CD4-positive, alpha-beta T cell treated with Interleukin-1 beta for 1 hour (primary cell): ENCODE measurements around the gene ADCY3.
A peak's percentile ranks its signal among the peaks of the same experiment; 100 is the strongest.

Source experiments
- DNase-seq, 2 donors: peaks; one replicate each; pipeline ENCODE4 v3.0.0-alpha.2; 2020 to 2022

The ADCY3 gene

DNA sequence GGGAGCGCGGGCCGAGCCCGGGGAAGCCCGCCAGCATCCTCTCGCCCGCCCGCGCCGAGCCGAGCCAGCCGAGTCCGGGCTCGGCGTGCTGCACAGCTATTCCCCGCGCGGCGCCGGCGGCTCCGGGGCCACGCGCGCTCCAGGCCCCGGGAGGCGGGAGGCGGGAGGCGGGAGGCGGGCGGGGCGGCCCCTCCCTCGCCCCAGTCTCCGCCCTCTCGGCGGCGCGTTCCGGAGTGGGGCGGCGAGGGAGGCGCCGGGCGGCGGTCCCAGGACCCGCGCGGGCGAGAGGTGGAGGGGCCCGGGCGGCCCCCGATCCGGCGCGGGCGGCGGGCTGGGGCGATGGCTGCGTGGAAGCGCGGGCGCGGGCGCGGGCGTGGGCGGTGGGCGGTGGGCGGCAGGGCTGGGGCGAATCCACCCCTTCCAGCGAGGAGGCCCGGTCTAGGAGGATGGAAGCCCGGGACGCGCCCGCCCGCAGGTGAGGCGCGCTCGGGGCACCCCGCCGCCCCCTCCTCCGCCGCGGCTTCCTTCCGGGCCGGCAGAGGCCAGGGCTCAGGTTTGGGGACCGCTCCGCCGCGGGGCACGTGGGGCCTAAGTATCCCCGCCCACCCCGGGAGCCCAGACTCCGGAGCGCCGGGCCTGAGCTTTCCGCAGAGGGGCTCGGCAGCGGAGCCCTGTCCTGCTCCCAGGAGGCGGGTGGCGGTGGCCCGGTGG is at the start of gene ADCY3:
TSS of gene ADCY3 (minus strand) at position 140 of the 711 bp plus-strand sequence. CDS start 1,250 bp downstream, outside the sequence.
- DNase-seq: peak; percentile 59 to 71

DNA sequence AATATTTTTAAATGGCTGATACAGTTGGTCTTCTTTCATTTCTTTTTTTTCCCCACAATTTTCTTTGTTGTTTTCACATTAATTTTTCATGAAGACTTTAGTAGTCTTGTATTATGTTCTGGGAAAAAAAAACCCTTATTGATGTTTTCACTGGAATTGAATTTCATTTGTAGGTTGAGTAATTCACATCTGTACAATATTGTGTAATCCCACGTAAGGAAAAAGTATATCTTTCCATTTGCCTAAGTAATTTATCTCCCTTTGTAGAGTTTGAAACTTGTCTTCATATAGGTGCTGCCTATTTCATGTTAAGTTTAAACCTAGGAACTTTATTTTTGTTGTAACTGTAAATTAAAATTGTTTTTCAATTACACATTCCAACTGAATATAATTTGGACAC is 49.7 kb upstream of the ADCY3 start:
- DNase-seq: no peak

DNA sequence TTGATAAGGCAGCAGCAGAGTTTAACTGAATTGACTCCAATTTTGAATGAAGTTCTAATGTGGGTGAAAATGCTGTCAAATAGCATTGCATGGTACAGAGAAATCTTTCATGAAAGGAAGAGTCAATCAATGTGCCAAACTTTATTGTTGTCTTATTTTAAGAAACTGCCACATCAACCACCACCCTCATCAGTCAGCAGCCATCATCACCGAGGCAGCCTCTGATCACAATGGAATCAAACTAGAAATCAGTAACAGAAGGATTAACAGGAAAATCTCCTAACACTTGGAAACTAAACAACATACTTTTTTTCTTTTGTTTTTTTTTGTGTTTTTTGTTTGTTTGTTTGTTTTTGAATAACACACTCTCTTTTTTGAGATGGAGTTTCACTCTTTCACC is 41.9 kb upstream of the ADCY3 start:
- no peak for DNase-seq

GRCh38 chr2:24959761-24960160 is 39.7 kb upstream of the ADCY3 start:
- no peak for DNase-seq

GRCh38 chr2:24958411-24958935 is 38.4 kb upstream of the ADCY3 start:
- DNase-seq: no peak

DNA sequence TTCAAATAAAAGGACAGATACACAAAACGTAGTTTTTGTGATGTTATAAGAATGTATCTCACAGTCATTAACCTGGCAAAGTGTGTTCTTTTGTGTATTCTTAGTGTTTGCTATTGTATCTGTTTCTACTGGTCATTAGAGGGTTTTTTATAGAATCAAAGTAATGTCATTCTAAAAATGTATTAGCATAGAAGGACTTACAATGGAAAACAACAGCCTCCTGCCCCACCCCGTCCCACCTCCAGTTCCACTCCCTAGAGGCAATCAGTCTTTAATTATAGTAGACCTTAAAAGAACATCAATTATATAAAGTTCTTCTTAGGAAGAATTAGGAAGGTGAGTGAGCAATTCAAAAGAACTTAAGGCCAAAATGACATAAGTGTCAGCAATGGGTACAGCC is 37.9 kb upstream of the ADCY3 start:
- no peak for DNase-seq

GRCh38 chr2:24957221-24957620 is 37.2 kb upstream of the ADCY3 start:
- no peak for DNase-seq

GRCh38 chr2:24955921-24956320 is 35.9 kb upstream of the ADCY3 start:
- no peak for DNase-seq

DNA sequence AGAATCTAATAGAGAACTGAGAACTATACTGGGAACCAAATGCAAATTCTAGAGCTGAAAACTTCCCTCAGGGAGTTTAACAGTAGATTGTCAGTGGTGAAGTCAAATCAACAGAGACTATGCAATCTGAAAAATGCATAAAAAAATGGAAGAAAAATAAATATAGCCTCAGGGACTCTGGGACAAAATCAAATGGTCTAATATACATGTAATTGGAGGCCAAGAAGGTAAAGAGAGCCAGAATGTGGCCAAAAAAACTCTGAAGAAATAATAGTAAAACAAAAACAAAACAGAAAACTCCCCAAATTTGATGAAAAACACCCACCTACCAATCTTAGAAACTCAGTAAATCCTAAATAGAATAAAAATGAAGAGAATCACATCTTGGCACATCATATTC is 35.2 kb upstream of the ADCY3 start:
- DNase-seq: no peak

GRCh38 chr2:24950102-24950501 is 30.1 kb upstream of the ADCY3 start:
- no peak for DNase-seq

DNA sequence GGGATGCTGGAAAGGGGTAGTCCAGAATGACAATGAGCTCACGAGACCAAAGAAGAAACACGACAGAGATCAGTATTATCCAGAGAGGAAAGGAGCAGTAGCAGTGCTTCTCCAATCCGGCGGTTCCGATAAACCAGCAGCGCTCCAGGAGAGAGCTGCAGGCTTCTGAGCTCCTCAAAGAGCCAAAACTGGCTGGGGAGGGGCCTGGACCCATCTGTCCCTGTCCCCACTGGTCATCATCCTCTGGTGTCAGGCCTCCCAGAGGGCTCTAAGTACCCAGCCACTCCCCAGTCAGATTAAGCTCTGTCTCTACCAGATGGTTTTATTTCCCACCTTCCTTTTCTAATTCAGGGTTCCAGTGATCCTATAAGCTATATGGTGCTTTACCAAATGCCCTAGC is 28.5 kb upstream of the ADCY3 start:
- no peak for DNase-seq

GRCh38 chr2:24947561-24948157 is 27.6 kb upstream of the ADCY3 start:
- DNase-seq: no peak

- DNase-seq: no peak
Measured at GRCh38 chr2:24945907-24946306, 25.9 kb upstream of the ADCY3 start.

- DNase-seq: no peak
Measured at GRCh38 chr2:24943427-24944053, 23.5 kb upstream of the ADCY3 start.

- no peak for DNase-seq
Measured at GRCh38 chr2:24939353-24939752, 19.3 kb upstream of the ADCY3 start.

DNA sequence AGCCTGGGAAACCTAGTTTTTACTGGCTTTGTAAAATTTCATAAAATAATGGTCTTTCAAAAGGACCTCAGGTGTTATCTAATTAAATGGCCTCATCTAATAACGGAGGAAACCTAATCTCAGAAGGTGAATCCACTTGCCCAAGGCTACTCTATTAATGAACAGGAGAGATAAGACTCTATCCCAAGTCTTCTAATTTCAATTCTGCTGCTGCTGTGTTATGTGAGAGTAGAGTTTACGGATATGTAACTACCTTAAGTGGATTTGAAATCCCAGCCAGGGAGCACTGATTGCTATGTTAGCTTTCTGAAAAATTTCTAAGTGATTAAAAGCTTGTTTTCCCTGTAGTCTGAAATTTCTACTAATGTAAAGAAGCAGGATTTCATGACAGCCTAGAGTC is 17.2 kb upstream of the ADCY3 start:
- no peak for DNase-seq

- no peak for DNase-seq
Measured at GRCh38 chr2:24935145-24935544, 15.1 kb upstream of the ADCY3 start.

DNA sequence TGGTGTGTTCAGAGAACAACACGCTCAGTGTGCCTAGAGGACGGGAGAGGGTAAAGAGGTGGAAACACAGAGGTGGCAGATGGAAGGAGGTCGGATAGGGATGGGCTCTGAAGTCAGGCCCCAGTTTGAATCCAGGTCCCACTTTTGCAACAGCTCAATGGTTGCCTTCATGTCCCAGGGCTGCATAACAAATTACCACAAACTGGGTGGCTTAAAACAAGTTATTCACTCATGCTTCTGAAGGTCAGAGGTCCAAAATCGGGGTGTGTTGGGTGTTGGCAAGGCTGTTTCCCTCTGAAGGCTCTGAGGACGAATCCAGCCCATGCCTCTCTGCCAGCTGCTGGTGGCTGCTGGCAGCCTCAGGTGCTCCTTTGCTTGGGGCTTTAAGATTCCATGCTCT is 12.7 kb upstream of the ADCY3 start:
- DNase-seq: no peak

- no peak for DNase-seq
Measured at GRCh38 chr2:24930768-24931167, 10.7 kb upstream of the ADCY3 start.

DNA sequence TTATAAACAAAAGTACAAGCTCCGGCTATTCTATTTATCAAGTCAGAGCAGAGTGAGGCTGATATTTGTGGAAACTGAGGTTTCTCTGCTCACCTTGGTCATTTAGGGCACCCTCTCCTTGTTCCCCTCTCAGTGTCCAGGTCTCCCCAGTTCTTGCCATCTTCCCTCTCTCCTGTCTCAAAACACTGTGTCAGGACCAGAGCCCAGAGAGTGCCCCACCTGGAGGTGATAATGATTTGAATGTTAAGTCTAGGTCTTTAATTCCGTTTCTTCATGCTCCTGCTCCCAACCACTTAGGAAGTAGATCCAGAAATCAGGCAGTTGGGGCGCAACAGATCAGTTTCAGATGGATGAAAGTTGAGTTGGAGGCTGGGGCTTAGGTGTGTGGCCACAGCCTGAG is 9.2 kb upstream of the ADCY3 start:
- no peak for DNase-seq

- no peak for DNase-seq
Measured at GRCh38 chr2:24928036-24928435, 8.0 kb upstream of the ADCY3 start.

GRCh38 chr2:24926602-24927252 is 6.7 kb upstream of the ADCY3 start:
- peak; percentile 15 to 30 for DNase-seq

DNA sequence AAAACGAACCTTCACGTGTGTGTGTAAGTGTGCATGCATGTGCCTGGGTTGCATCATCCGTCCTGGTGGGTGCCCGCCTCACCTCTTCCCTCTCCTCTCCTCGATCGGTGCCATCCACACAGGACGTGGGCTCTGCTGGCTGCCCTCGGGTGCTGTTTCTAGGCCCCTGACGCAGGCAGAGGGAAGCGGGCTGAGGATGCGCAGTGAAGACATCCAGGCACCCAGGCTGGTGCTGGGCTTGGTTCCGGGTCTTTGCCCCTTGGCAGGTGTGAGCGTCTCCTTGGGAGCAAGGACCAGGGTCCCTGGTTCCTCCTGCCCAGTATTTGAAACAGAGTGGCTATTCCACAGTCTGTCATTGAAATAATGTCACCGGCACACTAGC is 6.2 kb upstream of the ADCY3 start:
- DNase-seq: no peak

DNA sequence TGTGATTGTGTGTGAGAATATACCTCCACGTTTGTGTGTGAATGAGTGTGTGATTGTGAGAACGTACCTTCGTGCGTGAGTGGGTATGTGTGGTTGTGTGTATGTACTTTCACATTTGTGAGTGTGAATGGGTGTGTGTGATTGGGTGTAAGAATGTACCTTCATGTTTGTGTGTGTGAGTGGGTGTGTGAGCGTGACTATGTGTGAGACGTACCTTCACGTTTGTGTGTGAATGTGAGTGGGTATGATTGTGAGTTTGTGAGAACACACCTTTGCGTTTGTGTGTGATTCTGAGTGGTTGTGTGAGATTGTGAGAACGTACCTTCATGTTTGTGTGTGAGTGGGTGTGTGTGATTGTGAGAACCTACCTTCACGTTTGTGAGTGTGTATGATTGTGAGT is 5.8 kb upstream of the ADCY3 start:
- no peak for DNase-seq
